GM20431 (cell line): ENCODE data around the gene PCNX2.

ENCODE experiments used
- in situ Hi-C: fragments of 300-500 bp; cut with MseI, MboI; formaldehyde crosslinking; loops from one replicate; pipeline ENCODE4 v1.15.0; 2020; ENCODE audit warnings: low sequenced_read_pairs; ENCODE audit not compliant: unreplicated experiment

The PCNX2 gene

DNA sequence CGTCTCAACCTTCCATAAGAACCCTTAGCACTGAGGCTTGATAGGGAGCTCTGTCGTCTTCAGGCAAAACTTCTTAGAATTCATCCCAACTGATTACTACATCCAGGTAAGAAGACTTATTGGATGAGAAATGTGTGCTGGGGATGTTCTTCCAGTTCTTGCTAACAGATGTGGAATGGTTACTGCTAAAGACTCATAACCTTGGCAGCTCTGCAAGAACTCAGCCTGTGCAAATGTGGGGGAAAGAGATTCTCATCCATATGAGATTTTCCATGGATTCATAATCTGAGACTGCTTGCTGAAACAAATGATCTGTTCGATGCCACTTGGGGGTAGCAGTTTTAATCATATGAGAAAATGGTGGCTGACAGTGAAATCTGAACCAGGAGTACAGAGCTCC is 296.9 kb downstream of the PCNX2 start:
- in situ Hi-C loops, result no loop called here

DNA sequence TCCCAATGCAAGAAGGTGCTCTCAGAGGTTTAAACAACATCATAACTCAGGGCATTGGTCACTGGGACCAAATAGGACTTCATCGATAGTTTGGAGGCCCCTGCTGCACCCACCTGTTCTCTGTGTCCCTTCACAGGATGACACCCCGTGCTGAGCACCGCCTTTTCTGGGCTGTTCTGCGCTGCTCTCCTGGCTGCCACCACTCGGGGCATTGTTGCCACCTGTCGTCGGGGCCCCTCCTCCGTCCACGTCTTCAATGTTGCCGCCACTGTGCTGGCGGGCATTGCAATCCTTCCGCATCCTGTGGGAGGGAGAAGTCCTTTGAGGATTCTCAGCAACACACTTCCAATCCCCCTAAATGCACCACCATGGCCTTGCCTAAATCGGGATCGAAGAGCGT is 297.4 kb downstream of the PCNX2 start:
- in situ Hi-C loops, result no loop called here

- in situ Hi-C loops, result no loop called here
Measured at GRCh38 chr1:232996143-232996542, 299.4 kb downstream of the PCNX2 start.

GRCh38 chr1:232995189-232995588 is 300.3 kb downstream of the PCNX2 start:
- in situ Hi-C loops, result no loop called here

GRCh38 chr1:232993555-232993954 is 302.0 kb downstream of the PCNX2 start:
- in situ Hi-C loops, result no loop called here

- in situ Hi-C loops, result no loop called here
Measured at GRCh38 chr1:232992227-232992626, 303.3 kb downstream of the PCNX2 start.

- in situ Hi-C loops, result no loop called here
Measured at GRCh38 chr1:232991238-232991637, 304.3 kb downstream of the PCNX2 start.

DNA sequence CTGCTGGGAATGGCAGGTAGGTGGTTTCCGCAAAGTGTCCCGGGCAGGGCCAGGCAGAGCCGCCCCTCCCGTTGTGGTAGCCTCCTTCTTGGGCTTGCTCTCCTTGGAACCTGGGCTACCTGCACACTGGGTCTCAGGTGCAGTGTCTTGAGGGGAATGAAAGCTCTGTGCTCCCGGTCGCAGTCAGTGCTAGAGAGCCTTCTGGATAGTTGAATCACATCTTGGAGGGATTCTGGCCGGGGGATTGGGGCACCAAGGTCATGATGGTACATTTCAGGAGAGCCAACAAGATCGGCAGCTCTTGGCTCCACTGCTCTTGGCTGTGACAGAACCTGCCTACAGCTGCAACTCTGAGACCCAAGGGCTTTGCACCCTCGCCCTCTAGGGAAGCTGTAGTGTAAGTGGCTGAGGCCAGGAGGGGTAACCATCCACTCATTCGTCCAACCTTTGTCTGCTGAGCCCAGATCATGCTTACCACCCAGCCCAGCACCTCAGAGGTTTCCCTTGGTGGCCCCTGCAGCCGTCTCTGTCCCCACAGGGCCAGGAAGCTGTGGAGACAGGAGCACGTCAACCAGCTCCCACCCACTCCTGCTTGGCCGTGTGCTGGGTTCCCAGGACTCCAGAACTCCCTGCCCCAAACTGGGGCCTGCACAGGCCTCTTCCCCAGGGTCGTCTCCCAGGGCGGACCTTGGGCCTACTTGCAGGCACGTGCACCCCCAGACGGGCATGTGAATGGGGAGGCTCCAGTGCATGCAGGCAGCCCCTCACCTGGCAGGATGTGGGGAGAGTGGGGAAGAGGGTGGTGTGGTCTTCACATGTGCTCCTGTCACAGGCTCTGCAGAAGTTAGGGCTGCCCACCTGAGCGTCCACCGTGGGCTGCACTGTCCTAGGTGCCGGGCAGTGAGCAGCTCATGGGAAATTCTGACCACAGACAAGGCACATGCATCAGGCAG is 305.1 kb downstream of the PCNX2 start:
- in situ Hi-C loops, result no loop called here

GRCh38 chr1:232988572-232989040 is 306.9 kb downstream of the PCNX2 start:
- in situ Hi-C loops, result no loop called here

- in situ Hi-C loops, result no loop called here
Measured at GRCh38 chr1:232987774-232988140, 307.8 kb downstream of the PCNX2 start.

DNA sequence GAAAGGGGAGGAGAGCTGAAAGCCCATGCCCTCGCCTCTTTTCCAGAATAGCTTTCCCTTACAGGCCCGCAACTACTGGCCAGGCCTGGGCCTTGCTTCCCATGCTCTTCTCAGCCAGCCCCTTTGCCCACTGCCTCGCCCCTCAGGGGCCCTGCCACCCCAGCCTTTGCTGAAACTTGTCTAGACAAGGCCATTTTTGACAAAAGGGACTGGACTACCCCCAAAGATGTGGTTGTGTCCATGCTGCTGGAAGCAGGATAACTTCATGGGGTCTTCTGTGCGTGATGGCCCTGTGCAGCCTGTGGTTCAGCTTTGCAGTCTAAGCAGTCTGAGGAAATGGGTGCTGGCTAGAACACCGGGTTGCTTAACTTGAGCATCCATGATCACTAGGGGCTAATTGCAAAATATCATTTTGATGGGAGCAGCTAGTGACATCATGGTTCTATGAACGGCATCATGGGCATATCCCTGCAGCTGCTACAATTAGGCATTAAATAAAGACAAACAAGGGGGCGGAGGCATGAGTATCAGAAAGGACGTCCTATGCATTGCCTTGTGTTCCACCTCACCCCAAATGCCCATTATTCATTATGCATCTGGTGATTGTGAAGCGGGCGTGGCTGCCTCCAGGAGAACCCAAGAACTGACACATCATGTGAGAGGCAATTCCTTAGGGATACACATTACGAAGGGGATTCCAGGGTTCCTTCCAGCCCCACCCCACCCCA is 308.3 kb downstream of the PCNX2 start:
- in situ Hi-C loops, result no loop called here

DNA sequence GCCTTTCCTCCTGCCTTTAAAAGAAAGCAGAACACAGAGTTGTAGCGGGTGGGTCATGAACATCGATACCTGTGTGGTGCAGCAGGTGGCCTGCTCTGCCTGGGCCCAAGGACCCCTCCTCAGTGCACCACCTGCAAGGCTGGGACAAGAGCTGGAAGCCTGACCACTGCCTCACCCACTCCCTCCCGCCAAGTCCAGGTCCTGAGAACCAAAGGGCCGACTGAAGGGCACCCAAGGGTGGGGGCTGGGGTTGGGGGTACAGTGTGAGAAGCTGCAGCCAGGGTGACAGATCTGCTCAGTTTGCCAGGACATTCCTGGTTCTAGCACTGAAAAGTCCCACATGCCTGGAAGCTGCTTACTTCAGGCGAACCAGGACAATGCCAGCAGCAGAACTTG is 309.0 kb downstream of the PCNX2 start:
- in situ Hi-C loops, result no loop called here

DNA sequence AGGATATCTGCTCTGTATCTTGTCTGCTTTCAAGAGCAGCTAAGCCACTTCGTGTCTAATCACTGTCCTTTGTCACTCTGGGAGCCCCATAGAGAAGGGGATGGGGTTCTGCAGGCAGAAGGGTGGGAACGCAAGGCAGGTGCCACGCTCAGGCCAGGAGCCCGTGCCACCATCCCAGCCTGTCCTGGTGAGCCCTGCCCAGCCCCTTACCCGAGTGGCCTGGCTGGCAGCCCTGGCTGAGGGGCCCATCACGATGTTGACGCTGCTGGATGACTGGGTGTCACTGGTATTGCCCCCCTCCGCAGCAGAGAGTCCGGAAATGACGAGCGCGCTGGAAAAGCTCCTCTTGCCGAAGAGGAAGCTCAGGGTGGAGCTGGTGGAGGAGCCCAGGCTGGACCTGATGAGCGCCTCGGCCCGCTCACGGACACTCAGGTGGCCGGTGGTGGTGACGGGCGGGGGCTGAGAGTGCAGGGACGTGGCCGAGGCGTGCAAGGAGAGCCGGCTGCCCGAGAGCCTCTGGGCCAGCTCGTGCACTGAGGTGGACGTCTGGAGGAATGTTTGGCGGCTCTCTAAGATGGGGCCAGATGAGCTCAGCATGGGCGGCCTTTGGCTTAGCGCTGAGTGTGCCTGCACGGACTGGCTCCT is 309.5 kb downstream of the PCNX2 start:
- in situ Hi-C loops, result no loop called here

GRCh38 chr1:232984577-232985425 is 310.7 kb downstream of the PCNX2 start:
- in situ Hi-C loops, result no loop called here

GRCh38 chr1:232983817-232984567 is 311.5 kb downstream of the PCNX2 start:
- in situ Hi-C loops, result no loop called here

DNA sequence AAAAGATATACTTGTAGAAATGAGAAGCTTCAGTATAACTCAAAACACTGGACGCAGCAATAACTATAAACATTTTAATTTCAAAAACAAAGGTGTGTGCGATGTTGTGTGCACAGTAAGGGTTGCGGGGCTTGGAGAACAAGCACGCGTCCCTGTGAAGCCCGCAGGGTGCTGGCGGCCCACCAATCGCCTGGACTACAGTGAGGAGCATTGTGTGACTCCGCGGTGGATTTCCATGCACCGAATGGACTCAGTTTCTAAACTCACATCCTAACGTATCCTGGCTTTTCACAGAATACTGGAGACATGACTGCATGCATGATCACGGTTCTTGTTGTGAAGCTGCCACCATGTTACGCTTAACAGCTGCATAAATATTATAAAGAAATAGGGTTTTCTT is 312.1 kb downstream of the PCNX2 start:
- in situ Hi-C loops, result no loop called here

DNA sequence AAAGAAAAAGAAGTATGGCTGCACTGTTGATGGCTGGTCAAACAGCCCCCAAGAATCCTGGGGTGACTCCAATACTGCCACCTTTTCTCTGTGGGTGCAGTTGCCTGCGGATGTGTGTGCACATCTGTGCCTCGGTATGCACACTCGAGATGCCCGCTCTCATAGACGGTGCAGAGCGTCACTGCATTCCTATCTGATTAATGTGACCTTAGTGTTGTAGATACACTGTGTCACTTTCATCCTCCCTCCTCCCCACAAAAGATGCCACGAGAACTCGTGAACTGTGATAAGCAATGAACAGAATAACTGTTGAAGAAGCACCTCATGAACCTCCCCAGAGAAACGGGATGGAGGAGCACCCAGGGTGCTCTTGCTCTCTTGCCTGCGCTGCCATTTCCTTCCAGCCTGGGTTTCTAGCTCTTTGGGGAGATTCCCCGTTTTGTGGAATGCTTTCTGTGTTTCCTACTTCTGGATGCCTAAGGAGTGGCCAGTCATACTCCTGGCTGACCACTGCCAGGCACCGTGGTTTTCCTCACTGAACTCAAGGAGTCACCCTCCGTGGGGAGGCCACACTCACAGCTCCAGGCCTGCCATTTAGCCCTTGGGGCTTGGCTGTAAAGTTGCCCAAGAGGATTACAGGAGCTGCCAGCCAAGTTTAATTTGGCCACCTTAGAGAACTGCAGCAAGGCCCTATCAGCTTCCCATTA is 313.1 kb downstream of the PCNX2 start:
- in situ Hi-C loops, result no loop called here

DNA sequence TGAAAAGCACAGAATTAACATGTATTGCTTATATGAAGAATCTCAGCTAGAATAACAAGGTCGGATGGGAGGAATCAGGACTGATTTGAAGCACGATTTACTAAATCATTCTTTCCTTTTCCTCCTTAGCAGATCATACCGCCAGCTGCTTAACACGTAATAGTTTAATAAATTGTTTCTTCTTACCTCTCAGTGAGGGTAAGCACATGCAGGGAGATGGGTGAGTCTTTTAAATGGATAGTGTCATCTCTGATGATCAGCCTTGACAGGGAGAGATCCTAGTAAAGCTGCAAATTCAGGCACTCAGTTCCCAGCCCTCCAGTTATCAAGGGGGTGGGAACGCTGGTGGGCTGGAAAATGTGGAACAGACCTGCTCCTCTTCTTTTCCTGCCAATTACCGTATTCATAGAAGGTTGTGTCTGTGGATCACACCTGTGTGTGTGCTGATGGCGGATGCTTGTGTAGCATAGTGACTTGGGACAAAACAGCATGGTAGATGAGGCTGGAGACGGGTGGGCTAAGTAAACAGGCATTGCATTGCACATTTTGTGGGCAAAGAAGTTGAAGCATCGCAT is 314.5 kb downstream of the PCNX2 start:
- in situ Hi-C loops, result no loop called here
